CD4-positive, alpha-beta T cell treated with Interleukin-4 for 1 hour (primary cell): Measurements from ENCODE around the gene TMEM108.

Experiments used
- DNase-seq, 2 donors: peaks; one replicate each; pipeline ENCODE4 v3.0.0-alpha.2; 2020 to 2022

The TMEM108 gene

DNA sequence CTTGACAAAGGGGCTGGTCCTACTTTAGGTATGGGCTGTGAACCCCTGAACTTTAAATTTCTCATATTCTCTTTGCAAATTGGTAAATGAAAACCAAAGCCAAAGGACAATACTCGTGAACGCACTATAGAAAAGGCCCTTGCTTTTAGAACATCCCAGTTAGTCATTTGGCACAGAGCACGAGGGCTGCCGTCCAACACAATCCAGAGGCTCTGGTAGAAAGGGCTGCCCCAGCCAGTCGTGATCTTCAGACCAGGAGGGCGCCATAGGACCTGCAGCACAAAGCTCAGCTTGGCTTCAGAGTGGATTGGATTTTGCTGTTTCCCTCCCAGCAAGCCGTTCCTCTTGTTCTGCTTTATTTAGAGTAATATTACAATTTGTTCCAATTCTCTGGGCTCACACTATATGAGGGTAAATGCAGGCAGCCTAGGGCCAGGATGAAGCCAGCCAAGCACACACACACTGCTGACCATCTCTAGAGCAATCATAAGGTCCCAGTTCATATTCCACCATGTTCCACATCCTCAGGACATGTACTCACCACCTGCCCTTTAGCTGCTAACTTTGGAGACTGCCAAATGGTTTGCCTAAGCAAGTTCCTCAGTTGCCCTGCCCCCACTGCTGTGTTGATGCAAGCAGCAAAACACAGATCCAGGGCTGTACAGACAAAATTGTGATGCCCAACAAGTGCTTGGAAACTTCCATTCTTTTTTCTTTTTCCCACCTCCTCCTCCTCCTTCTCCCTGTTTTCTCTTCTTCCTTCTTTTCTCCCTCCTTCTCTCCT, 355.7 kb downstream of the TMEM108 start:
- DNase-seq = no peak

DNA sequence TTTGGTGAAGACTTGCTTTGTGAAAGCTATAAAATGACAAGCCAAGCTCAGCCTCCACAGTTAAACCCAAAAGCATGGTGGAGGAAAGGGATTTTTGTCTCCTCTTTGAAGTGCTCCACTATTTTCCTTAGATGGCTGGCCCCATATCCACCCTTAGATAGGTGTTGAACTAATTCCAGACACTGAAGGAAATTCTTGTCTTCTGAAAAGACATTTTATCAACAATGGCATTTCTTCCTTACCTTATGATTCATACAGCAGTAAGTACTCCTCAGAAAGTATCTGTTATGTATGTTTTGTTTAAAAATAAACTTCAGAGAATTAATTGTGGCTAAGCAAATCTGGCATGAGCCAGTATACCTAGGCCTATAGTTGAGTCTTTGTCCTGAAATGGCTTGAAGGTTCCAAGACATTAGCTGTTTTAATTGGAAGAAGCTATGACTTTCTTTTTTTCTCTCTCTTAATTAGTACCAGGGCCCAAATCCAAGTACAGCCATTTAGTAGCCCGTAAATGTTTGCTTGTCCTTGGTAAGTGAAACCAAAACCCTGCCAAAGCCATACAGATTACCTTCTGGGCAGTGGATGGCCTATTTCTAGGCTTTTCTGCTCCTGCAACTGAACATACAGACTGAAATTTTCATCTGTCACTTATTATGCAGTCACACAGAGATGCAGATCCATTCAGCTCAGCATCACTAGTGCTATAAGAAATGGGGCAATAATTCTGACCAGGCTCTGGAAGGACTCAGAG, 356.5 kb downstream of the TMEM108 start:
- no peak for DNase-seq

DNA sequence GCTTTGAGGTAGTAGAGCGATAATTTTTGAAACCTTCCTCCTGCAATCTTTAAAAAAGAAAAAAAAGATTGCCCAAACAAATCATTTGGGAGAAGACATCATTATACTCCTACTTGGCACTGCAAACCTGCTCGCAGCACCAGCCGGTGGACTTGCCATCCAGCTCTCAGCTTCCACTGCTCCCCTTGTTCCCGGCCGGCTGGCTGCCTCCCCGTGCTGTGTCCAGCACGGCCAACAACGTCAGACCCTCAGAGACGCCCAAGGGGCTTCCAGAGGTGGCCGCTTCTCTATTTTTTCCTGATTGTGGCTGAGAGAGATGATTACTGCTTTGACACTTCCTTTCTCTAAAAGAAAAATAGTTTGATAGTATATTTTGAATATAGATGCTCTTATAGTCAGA, 358.7 kb downstream of the TMEM108 start:
- DNase-seq = no peak

DNA sequence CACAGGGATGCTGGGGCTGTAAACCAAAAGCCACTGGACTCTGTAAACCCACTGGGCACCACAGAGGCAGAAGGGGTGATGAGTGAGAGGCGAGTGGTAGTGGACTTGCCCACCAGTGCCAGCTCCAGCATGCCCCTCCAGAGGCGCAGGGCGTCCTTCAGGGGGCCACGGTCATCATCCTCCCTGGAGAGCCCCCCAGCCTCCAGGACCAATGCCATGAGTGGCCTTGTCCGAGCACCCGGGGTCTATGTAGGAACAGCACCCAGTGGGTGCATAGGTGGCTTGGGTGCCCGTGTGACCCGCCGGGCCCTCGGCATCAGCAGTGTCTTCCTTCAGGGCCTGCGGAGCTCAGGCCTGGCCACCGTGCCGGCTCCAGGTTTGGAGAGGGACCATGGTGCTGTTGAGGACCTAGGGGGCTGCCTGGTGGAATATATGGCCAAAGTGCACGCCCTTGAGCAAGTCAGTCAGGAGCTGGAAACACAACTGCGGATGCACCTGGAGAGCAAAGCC, 361.9 kb downstream of the TMEM108 start, which contains the start of gene BFSP2:
Gene BFSP2, plus strand, starts transcription at position 51 of the 510 bp plus-strand sequence. Its CDS starts 28 bp downstream, at position 79.
- DNase-seq = no peak

DNA sequence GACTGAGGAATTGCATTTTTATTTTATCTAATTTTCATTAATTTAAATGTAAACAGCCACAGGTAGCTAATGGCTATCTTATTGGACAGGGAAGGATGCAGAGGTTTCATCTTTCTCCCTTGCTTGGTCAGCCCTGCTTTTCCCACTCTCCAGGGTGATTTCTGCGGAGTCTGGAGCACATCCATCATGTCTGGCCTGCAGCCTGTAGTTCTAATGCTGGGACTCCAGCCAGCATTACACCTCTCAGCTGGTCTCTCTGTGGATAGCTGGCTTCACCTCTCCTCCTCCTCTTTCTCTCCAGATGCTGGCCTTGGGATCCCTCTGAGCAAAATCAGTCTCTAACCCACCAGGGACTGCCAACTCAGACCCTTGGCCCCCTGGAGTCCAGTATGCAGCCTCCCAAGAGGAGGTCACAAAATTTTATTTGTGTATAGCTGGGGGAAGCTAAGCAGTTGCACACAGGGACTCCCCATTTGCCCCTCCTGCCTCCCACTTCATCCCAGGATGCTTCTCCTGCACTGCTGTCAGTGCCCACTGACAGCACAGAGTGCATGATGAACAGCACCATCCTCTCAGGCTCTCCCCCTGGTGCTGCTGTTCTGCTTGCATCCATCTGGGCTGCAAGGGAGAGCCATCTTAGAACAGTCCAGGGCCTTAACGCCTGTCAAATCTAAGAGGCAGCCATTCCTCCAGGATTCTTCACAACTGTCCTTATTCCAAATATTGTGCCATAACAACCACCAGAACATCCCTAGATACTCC, 363.4 kb downstream of the TMEM108 start:
- DNase-seq = no peak

DNA sequence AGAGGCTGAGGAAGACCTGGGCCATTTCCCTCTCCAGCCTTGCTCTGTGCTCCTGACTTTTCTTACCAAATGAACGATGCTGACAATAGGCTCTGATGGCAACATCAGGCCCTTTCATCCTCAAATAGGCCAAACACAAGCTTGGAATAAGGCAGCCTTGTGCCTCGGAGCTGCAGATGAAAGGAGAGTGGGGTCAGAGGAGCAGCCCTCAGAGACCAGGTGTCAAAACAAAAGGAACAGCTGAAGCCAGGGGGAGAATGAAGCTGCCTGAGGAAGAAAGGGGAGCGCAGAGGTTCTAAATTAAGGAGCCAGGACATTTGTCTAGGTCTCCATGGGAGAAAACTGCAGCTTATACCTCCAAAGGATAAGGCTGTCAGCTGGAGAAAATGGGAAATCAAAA, 366.7 kb downstream of the TMEM108 start:
- no peak for DNase-seq

DNA sequence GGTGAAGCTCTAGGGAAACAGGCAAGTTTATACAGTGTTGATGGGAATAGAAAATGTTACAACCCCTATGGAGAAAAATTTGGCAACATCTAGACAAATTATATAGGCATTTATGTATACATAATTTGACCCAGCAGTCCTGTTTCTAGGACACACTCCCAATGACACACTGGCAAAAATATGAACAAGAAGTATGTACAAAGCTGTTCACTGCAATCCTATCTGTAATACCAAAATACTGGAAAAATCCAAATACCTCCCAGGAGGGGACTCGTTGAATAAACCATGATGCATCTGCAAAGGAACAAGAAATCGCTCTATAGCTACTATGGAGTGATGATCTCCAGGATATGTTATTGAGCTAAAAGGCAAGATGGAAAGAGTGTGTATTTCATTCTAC, 370.2 kb downstream of the TMEM108 start:
- no peak for DNase-seq

DNA sequence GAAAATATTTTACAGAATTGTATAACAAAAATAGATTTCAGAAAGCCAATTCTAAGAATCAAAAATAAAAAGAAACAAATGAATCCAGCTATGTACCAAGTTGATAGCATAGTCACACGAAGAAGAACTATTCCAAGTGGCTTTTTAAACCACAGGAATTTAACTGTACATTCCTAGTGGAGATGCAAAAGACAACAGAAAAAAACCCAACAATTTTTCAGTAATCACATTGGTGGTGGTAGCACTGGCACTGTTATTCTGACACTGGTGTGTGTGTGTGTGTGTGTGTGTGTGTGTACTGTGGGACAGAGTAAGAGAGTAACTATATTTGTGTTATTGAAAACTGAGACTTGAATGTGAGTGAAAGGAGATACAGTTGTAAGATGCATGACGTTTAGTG, 370.8 kb downstream of the TMEM108 start:
- DNase-seq = no peak

DNA sequence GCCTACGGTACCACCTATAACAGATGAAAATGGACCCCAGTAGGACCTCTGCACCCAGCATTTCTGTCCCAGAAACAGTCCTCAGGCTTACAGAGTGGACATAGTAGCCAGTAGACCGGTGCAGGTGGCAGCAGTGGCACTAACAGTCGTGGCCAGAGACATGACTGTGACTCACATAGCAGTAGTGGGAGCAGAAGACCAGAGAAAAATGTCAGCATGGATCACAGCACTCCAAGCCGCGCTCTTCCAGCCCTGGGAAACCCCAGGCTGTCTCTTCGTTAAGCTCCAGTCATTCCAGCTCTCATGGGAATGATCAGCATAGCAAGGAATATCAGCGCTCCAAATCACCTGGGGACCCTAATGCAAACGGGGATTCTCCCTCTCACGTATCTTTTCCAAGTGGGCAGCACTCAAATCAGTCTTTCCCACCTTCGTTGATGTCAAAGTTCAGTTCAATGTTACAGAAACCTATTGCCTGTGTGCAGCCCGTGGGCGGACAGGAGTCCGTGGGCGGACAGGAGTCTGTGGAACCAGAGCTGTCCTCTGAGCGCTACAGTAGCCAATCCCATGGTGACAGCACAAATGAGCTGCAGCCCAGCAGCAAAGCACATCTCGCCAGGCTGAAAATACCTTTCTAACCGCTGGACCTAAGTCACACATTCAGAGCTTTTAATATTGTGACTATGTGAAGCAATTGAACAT, 372.2 kb downstream of the TMEM108 start:
- DNase-seq = no peak

DNA sequence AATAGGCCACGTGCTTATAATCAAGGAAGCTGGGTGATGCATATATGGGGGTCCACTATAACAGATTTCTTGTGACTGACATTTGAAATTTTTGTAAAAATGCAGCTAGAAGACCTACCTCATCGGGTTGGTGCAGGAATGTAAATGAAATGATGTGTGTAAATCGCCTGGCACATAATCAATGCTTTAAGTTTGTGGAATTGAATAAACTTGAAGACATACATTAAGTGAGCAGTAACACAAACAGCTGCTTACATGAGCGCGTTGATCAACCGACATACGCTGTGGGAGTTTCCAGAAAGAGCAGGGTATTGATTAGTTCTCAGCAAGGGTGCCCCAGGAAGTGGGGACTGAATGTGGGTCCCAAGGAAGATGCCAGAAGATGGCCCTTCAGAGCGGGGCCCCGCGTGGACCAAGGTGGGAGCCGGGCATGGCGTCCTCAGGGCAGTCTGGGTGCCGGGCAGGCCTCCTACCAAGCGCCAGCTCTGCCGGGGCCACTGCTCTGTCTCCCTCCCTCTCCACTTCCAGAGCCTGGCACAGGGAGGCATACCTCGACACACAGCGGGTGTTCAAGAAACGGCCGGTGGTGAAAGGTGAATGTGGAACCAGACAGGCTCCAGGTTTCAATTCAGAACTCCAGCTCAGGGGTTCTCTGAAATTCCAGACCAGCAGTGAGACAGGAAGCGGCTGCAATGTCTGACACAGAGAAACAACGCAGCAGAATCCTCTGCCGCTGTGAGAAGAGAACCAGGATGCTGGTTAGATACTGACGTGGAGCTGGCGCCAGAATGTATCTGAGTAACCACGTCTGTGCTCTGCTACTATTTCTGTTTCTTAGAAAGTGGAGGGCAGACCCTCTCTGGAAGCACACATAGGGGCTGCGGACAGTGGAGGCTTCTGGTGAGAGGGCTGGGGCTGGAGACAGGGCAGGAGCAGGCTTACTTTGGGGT, 374.3 kb downstream of the TMEM108 start:
- no peak for DNase-seq

DNA sequence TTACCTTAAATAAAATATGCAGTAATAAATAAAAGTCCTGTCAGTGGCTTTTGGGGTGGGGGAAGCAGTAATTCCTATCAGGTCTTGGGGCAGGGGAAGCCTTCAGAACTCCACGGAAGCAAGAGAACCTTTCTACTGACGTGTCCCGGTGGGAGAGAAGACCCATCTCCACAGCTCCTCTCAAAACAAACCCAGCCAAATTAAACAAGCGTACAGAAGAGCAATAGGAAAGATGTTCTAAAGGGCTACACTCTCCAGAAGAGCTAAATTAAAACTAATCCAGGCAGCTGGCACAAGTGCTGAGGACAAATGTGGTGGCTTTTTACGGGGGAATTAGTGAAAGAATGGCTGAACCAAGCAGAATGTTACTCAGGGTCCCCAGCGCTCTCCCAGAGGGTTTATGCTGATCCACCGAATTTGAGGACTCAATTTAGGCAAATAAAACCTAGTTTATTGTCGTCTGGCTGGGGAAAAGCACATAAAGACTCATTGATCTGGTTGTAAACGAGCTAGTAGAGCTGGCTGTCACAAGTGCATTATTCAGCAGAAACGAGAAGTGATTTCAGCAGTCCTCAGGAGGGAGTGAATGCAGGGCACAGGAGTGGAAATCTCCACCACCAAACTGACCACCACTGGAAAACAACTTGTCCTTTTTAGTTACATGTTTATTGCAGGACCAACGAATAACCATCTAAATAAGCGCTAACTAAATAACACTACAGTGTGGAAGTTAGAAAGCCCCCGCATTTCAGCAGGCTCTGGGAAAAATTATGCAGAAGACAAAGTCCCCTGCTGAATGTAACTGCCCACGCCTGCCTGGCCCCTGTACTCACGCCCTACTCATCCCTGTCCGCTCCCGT, 375.2 kb downstream of the TMEM108 start:
- DNase-seq = no peak

DNA sequence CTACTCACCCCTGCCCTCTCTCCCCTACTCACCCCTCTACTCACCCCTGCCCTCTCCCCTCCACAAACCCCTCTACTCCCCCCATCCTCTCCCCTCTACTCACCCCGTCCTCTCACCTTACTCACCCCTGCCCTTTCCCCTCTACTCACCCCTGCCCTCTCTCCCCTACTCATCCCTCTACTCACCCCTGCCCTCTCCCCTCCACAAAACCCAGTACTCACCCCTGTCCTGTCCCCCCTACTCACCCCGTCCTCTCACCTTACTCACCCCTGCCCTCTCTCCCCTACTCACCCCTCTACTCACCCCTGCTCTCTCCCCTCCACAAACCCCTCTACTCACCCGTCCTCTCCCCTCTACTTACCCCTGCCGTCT, 375.8 kb downstream of the TMEM108 start:
- DNase-seq = no peak

DNA sequence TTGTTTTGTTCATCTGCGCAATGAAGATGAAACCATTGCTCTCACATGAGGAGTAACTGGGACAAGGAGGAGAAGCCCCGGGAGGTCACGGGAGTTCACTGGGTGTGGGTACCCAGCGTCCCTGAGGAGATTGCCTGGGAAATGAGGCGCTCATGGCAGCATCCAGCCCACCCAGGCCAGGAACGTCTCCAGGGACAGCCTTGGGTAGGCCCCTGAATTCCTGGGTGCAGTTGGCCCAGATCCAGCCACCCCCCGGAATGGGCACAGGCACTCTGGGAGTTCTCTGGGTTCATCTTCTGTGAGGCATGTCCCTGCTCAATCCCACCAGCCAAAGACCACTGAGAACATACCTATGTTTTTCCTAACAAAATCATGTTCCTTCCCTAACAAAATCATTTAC, 380.2 kb downstream of the TMEM108 start:
- DNase-seq = no peak

DNA sequence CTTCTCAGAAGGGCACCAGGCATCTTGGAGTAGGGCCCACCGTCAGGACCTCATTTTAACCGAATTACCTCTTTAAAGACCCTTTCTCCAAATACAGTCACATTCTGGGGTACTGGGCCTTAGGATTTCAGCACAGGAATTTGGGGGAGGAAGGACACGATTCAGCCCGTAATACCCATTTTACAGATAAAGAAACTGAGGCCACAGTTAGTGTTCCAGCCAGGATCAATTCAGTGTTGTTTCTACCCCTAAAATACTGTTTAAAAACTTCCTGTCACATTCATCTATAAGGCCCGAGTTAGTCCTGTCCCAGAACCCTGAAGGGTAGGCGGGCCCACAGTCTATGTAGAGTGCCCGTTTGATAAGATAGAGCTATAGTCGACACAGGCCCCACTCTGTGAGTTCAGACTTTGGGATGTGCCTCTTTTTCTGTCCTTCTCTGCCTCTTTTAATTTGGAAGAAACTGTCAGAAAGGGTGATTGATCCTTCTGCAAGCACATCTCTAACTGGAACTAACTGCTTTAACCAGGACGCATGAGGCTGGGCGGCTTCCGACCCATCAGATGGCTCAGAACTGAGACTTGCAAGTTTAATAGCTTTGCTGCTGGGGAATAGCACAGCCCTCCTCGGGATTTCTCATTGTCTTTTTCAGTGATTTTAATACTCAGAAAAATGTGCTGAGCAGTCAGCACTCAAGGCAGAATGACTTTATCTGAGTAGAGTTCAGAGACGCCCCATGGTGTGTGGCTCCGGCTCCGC, 381.1 kb downstream of the TMEM108 start:
- DNase-seq = no peak

DNA sequence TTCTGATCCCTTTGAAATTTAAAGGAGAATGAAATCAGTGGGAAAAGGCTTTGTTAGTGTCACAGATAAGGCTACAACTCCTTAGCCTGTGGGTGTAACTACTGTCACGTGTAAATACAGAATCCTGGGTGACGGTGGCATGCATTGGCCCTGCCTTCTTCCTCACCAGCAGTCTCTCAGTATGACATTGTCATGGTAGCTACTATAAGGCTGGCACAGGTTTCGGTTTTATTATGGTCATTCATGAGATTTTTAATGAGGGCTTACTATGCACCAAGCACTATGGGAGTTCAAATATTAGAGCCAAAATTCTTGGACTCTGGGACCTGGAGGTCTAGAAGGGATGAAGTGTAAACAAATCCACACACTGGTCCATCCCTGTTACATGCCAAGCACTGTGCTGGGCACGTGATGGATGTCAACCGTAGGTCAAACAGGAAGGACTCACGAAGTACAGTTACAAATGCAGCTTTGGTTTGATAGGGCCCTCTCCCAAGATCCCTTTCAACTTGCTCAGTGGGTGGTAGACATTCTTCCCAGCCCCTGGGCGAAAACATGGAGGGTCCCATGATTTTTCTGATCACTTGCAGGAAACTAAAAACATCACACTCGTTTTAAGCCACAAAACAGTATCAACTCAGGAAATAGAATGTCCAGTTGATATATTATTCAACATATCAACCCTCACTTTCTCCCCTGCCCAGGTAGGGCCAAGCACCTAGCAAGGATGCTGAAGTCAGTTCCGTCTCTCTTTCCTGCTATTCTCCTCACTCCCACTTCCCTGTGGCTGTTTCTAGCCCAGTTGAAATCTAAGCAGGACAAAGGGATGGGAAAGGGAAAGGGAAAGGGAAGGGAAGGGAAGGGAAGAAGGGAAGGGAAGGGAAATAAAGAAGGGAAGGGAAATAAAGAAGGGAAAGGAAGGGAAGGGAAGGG, 387.0 kb downstream of the TMEM108 start:
- no peak for DNase-seq

DNA sequence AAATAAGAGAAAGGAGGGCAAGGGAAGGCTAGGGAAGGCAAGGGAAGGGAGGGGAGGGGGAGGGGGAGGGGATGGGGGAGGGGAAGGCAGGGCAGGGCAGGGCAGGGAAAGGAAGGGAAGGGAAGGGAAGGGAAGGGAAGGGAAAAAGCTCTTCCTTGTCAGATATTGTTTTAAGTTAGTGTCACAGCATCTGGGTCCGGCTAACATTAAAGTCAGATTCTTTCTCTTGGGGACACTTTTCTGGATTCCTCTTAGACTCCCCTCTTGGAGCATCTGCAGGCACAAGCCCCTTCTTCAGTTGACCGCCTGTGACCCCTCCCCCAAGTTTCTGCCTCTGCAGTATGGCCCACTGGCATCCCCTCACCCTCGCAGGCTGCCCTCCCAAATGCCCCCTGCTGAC, 387.7 kb downstream of the TMEM108 start:
- no peak for DNase-seq

DNA sequence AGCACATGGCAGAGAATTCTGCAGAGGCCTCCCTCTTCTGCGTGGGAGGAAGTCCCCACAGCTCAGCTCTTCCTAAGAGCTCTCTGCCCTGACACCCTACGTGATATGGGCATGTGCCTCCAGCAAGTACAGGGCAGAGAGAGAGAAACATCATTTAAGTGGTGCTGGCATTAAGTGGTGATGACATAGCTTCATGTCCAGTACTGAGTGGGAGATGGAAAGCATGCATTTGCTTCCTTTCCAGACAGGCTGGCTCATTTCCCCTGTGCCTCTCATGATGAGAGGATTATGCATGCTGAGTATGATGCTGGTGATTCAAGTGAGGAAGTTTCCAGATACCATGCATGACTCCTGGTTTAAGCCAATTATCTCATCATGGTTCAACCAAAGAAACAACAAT, 388.5 kb downstream of the TMEM108 start:
- DNase-seq = no peak

DNA sequence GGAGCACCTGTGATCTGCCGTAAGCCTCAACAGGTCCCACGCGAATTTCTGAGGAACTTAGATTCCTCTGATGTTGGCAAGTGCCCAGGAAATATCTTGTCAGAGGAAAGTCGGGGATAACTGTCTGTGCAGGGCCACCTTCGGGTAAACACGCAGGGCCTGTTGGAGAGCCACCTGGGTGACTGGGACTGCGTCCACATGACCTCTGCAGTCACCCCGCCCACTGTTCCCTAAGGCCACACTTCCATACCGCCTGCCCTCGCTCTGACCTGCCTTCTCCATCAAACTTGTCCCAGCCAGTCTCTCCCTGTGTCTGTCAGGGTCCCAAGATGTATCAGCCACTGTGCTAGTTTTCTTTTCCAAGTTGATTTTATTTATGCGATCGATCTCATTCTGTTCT, 390.4 kb downstream of the TMEM108 start:
- no peak for DNase-seq

DNA sequence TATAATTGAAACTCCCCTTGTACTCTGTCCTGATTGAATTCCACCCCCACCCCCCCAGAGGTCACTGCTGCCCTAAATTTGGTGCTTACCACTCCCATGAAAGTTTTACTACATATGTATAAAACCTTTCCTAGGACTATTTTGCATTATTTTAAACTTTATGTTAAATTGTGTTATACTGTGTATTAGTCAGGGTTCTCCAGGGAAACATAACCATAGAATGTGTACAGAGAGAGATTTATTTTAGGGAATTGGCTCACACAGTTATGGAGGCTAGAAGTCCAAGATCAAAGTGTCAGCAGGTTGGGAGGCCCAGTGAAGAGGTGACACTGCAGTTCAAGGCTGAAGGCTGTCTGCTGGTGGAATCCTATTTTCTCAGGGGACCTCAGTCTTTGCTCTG, 390.9 kb downstream of the TMEM108 start:
- DNase-seq = no peak
